GM18520 (cell line): Measurements from ENCODE around the gene RCOR1.

Source experiments
- ATAC-seq: cut with Tn5 transposase; IDR thresholded peaks from one replicate; pipeline ENCODE4 v1.9.1; 2021; ENCODE audit not compliant: unreplicated experiment

RCOR1 gene

DNA sequence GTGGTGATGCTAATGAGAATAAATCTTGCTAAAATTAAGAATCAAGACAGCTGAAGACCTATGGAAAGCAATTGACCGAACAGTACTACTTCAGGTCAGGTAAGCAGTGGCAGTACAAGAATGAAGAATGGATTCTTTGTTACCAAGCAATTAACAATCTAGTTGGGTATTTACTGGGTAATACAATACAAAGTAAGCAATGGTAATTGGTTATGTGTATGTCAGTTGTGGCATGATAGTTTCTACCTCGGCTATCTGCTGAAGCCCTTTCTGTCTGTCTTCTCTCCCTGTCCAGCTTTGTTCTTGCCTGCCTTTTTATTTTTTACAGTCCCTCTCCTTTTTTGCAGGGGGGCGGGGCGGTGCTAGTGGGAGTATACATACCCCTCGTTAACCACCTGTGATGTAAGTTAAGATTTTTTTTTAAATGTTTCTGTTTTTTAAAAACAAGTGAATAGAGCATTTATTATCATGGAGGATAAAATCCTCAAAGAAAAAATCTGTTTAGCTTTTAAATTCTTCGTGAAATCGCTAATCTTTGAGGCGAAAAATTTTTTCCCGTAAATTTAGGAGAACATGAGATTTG, 75.9 kb downstream of the RCOR1 start:
- ATAC-seq: no peak

DNA sequence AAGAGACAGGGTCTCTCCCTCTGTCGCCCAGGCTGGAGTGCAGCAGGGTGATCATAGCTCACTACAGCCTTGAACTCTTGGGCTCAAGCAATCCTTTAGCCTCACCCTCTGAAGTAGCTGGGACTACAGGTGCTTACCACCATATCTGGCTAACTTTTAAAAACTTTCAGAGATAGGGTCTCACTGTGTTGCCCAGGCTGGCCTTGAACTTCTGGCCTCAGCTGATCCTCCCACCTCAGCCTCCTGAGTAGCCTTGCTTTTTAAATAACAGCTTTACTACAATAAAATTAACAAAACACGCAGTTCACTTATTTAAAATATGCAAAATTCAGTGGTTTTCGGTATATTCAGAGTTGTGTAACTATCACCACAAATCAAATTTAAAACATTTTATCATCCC, 79.0 kb downstream of the RCOR1 start:
- ATAC-seq: no peak

DNA sequence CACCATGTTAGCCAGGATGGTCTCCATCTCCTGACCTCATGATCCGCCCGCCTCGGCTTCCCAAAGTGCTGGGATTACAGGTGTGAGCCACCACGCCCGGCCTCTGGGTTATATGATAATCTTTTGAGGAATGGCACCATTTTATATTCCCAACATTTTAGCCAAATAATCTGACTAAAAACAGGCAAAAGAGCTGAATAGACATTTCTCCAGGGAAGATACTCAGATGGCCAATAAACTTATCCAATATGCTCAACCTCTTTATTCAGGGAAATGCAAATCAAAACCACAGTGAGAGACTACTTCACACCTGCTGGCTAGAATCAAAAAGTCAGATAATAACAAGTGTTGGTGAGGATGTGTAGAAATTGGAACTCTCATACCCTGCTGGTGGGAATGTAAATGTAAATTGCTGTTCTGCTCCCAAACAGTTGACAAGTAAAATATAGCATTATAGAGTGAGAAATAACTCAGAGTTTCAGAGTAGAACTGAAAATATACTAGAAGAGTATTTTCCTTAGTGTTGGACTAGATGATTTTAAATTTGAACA, 80.0 kb downstream of the RCOR1 start:
- no peak for ATAC-seq

DNA sequence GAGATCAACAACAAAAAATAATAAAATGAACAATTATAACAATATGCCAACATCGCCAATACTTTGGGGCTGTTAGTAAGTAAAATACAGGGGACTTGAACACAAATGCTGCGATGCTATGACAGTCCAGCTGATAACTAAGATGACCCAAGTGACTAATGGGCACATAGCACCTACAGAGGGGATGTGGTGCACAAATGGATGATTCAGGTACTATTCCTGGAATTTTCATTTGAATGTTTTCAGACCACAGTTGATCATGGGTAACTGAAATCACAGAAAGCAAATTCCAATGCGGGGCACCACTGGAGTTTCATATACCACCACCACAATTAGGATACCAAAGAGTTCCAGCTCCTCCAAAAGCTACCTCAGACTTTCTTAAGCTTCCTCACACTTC, 82.9 kb downstream of the RCOR1 start:
- no peak for ATAC-seq

DNA sequence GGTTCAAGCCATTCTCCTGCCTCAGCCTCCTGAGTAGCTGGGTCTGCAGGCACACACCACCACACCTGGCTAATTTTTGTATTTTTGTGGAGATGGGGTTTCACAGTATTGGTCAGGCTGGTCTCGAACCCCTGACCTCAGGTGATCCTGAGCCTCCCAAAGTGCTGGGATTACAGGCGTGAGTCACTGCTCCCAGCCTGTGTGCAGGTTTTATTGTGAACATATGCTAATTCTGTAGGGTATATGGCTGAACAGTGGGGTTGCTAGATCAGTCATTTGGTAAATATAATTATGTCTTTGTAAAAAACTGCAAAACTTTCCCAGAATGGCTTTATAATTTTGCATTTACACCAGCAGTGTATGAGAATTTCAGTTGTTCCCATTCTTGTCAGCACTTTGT, 85.9 kb downstream of the RCOR1 start:
- no peak for ATAC-seq

DNA sequence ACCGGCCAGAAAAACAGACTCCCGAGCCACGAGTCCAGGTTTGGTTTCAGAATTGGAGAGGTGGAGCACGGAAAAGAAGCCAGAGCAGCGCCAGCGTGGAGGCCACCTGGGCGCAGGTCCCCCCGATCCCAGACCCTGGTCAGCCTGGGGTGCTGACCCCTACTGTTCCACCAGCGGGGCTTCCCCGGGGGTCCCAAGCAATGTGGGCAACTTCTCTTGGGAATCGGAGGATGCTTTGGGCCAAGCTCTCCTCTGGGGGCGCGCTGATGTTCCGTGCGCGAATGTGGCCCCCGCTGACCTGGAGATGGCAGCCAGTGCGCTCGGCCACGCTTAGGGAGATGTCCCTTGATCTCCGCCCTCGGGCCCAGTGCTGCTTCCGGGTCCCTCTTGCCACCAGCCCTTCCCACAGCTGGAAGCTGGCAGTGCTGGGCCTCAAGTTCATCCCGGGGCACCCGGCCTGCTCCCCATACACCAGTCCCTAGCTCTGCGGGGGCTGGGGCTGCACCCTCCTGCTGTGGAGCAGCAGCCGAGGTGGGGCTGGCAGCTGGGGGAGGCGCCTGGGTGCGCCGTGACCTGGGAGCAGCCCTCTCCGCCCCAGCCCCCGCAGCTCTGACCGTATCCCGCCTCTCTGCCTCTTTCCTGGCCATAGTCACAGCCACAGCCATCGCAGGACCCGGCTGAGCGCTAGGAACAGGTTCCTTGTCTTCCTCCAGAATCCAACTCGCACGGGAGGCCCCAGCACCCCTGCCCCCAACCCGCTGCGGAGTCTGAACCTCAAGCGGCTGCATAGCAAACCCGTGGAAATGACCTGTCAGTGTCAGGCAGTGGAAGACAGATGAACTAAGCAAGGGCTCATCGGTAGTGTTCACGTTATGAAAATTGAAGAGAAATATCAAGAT, 91.2 kb downstream of the RCOR1 start:
- ATAC-seq: no peak

DNA sequence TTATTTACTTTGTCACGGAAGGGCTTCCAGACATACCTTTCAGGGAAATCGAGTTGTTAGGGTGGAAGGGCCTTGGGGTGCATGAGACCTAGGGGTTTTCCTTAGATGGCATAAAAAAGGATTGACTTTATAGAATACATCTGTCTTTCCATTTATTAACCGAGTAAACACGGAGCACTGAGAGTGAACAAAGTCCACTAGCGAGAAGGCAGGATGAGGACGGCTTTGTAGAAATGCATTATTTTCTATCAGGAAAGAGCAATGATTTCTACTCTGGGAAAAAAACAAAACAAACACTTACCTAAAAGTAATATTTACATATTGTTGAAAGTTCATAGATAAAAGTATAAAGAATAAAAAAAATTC, 91.8 kb downstream of the RCOR1 start:
- ATAC-seq: no peak

DNA sequence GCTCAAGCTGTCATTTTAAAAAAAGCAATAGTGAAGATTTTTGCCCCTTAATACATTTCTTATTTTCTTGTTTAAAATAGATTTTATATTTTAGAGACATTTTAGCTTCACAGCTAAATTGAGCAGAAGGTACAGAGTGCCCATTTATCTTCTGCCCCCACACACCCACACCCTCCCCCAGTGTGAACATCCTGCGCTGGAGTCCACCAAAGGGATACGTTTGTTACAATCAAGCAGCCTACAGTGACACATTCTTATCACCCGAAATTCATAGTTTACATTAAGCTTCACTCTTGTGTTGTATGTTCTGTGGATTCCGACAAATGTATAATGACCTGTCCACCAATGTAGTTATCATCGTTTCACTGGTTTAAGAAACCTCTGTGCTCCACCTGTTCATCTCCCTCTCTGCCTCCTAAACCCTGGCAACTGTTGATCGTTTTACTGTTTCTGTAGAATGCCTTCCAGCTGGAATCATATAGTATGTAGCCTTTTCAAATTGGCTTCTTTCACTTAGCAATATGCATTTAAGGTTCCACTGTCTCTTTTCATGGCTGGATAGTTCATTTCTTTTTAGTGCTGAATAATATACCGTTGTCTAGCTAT, 93.8 kb downstream of the RCOR1 start:
- no peak for ATAC-seq

DNA sequence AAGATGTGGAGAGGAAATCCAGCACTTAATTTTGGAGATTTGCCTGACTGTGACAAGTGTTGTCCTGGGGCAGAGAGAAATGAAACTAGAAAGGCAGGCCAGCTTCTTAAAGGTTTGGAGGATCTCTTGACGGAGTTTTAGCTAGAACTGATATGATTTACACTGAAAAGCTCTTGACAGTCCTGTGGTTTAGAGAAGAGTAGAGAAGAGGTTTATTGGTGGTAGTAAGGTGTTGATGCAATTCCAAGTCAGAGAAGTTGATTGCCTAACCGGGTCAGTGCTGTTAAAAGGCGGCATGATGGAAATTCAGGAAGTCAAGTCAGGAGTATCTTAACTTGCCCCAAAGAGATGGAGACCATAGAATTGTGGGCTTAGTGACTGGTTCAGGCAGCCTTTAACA, 95.8 kb downstream of the RCOR1 start:
- ATAC-seq: no peak

DNA sequence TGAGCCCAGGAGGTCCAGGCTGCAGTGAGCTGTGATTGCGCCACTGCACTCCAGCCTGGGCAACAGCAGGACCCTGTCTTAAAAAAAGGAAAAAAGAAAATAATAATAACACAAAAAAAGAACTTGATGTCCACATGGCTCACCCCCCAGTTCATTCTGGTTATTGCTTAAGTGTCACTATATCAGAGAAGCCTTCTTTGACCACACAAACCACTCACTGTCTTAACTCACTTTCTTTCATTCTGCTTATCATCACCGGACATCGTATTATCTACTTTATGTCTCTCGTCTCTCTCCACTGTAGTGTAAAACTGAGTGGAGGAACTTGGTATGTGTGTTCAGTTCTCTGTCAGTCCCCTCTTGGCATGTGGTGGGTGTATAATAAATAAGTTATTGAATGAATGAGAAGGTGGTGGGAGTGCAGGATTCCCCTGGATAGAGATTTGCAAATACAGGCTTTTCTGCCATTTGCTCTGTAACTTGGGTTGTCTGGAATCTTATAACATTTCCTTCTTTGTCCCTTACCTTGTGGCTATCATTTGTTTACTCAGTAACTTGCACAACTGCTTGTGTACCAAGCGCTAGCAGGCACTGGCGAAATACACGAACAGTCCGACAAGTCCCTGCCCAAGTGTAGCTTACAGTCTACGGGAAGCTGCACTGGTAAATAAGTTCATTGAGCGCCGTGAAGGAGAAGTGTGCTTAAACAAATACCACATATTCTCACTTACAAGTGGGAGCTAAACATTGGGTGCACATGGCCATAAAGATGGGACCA, 98.2 kb downstream of the RCOR1 start:
- no peak for ATAC-seq

DNA sequence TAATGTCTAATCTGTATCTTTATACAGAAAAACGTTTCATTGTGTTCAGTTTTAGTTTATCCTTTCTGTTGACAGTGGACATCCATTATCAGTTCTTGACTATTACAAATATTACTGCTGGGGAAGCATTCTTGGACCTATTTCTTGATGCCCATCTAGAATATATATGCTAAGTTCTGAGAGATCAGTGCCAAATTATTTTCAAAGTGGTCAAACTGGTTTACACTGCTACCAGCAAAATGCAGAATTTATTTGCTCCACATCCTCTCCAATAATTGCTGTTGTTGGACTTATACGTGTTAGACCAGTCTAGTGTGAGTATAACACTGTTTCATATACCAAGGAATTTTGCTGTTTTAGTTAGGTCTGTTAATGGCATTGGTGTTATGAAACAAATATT, 99.3 kb downstream of the RCOR1 start:
- ATAC-seq: no peak

DNA sequence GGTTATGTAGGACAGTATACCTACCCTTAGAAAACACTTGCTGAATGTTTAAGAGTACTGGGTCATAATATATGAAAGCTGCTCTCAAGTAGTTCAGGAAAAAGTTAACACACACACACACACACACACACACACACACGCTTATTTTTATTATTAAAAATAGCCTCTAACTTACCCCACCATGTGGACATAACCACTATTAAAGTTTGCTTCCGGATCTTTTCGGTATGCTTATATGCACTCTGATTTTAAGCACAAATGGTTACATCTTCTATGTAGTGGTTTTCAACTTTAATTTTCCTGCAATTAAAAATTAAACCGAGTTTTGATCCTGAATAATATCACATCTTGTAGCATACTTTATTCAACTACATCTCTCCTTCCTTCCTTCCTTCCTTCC, 99.9 kb downstream of the RCOR1 start:
- no peak for ATAC-seq

DNA sequence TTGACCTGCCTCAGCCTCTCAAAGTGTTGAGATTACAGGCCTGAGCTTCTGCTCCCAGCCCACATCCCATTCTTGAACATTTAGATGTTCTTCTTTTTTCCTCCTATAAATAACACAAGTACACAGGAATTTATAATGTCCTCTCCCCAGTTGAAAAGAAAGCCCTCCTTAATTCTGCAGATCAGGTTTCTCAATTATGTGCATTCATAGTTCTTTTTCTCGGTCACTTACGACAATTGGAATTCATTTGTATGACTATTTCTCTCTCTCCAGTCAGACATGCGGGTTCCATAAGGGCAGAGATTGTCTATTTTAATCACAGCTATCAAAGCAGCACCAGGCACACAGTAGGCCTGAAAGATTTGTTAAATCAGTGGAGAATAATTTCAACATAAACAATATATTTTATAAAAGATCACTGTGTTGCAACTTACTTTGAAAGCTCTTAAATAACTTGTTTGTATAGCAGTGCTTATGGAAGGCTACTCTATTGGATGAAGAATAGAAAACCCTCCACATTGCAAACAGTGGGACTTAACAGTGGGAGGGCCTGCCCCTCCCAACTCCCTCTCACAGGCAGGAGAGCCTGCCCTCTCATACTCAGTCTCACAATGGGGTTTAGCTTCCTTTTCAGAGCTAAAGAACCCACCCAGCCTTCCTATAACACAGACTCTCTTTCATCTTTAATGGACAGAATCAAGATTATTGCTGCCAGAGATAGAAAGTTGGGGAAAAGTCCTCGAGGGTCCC, 100.7 kb downstream of the RCOR1 start:
- ATAC-seq: no peak

DNA sequence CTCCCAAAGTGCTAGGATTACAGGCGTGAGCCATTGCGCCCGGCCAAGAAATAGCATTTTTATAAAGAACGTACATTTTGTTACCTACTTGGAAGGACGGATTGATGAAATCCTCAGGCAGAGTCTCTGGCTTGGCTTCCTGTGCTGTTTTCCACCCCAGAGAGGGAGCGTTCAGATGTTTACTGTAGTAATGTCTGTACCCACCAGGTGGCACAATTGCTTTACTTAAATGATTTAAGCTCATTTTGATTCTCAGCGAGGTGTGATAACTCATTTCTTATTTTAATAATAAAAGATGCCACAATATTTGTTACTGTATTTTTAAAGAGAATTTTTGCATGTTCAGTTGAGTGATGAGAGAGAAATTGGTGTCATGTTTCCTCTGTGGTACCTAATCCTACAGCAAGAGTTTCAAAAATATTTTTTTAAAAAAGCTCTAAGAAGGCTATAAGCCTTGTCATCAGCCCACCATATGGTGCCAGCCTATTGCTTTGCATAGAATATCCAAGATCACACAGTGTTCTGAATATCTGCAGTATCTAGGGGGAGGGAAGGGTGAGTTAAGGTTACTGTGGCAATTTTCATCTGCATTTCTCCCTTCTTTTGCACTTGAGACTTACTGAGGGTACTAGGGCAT, 102.2 kb downstream of the RCOR1 start:
- peak; percentile 56 for ATAC-seq

DNA sequence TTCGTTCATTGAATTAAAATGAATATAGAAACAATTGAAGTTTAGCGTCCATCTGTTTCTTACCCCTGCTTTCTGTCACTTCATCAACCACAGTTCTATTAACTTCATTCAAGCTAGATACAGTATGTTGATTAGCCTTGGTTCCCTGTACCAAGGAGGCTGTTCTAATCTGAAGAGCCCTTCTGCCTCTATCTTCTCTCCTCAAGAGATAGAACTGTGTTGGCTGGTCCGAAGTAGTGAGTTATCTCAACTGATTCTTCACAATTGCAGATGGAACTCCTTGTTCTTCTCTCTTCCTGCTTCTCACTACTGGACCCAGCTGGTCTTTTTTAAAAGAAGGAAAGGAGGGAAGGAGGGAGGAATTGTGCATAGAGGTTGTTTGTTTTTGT, 102.7 kb downstream of the RCOR1 start:
- no peak for ATAC-seq

DNA sequence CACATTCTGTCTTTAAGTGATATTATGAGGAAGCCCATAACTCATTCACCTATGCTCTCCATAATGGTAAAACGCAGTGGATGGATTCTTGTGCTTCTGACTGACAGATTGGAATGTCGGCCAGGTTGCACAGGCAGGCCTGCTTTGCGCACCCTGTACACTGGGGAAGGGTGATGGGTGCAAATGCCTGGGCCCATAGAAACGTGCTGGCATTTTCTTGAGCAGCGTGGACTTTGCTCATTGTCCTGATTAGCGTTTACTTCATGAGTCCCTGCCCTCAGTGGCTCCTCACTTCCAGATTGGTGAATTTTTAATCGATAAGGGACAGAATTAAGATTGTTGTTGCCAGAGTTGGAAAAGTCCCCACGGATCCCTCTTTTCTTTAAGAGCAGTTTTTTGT, 103.9 kb downstream of the RCOR1 start:
- ATAC-seq: no peak

DNA sequence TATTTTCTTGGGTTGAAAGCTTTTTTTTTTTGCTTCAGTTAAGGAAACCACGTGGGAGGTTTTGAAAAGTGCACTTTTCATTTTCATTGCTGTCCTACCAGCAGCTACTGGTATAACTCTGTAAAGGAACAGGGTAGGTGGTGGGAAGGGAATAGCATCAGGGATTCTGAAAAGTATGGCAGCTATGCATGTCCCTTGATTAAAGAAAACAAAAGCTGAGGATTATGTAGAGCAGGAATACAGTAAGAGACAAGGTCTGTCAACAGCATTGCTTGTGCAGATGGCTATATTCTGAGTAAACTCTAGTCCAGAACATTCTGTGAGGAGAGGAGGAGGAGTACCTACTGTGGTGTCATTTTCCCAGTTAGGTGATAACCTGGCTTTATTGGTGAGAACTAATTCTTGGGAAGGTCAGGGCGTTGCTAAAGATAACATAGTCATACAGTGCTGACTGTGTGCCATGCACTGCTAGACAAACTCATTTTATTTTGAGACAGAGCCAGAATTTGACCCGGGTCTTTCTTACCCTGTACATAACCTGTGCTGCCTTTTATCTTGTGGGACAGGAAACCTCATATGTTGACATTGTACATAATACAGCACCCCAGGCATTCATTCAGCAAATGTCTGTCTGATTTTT, 104.5 kb downstream of the RCOR1 start:
- ATAC-seq: no peak

DNA sequence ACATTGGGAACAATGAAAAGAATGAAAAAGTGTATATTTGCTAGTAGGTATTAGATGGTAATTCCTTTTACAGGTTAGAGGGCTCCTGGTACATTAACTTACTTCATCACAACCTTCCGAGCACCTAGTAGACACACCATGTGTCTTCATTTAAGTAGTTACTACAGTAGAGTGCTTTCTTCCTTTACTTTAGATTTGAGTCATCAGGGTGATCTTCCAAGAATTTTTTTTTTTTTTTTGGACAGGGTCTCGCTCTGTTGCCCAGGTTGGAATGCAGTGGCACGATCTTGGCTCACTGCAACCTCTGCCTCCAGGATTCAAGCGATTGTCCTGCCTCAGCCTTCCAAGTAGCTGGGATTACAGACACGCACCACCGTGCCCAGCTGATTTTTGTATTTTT, 105.1 kb downstream of the RCOR1 start:
- ATAC-seq: no peak

DNA sequence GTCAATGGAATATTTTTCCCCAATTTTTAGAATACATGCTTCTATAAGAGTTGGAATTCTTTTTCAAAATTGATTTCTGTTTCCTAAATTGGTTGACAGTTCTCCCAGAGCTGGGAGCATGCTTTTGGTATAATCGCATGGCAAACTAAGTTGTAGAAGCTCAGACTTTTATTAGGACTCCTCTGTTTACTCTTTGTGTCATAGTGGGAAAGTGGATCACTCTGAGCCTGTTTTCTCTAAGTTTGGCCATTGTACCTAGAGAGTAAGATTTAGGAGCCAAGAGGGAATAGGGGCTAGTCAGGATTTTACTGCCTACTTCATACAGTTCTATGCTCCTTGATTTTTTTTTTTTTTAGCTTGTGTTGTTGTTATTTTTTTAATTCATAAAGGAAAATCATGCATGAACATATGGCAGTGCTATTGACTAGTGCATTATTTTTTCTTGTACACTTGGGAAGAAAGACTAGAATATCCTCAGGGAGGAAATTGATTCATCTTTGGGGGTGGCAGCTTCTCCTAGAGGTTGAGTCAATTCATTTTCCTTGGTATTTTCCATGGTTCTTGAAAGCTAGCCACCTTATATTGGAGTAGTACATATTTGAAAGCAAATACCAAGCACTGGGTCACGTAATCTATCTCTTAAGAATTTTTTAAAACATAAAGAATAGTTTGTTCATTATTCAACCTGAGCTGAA, 107.1 kb downstream of the RCOR1 start:
- ATAC-seq: no peak
